Subcutaneous adipose tissue (tissue), 4 donors: ENCODE measurements around the gene AKAP7. TPM values are rescaled to one million over a fixed set of nuclear protein-coding genes. Genes with fewer than 3 reads are reported as not detected.

ENCODE experiments used
- total RNA-seq, 4 donors: library from RNA; depleted of rRNA; stranded (reverse); fragments of >200 nt; gene quantifications; one replicate each; pipeline ENCODE4 v1.1.0, GENCODE V29; 2016
- TF ChIP-seq, protein P1 (sequence below): fragments of 450-650 bp; IDR thresholded peaks from one replicate; pipeline ENCODE4 v1.5.1; 2016; ENCODE audit warnings: low read depth, mild to moderate bottlenecking, control low read depth, antibody characterized with exemption, moderate library complexity

AKAP7 gene
- total RNA-seq: 10 to 100 TPM in 3 of 4 donors, 1 to 10 TPM in 1; 8.3 to 26.3 (median 17.2) TPM

- TF ChIP-seq, protein P1, sequence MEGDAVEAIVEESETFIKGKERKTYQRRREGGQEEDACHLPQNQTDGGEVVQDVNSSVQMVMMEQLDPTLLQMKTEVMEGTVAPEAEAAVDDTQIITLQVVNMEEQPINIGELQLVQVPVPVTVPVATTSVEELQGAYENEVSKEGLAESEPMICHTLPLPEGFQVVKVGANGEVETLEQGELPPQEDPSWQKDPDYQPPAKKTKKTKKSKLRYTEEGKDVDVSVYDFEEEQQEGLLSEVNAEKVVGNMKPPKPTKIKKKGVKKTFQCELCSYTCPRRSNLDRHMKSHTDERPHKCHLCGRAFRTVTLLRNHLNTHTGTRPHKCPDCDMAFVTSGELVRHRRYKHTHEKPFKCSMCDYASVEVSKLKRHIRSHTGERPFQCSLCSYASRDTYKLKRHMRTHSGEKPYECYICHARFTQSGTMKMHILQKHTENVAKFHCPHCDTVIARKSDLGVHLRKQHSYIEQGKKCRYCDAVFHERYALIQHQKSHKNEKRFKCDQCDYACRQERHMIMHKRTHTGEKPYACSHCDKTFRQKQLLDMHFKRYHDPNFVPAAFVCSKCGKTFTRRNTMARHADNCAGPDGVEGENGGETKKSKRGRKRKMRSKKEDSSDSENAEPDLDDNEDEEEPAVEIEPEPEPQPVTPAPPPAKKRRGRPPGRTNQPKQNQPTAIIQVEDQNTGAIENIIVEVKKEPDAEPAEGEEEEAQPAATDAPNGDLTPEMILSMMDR: no peak
Measured at GRCh38 chr6:131135244-131136020, at the start of gene AKAP7. AKAP7 (plus strand) TSS chr6:131135467; CDS start chr6:131135764, 297 bp downstream.

DNA sequence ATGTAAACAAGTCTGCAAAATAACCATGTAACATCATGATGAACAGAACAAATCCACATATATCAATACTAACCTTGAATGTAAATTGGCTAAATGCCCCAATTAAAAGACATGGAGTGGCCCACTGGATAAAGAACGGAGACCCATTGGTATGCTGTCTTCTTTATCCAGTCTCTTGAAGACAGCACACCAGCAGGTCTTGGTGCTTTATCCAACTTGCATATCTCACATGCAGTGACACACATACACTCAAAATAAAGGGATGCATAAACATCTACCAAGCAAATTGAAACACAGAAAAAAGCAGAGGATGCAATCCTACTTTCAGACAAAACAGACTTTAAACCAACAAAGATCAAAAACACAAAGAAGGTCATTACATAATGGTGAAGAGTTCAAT, 41.9 kb upstream of the AKAP7 start:
- TF ChIP-seq, protein P1: no peak

DNA sequence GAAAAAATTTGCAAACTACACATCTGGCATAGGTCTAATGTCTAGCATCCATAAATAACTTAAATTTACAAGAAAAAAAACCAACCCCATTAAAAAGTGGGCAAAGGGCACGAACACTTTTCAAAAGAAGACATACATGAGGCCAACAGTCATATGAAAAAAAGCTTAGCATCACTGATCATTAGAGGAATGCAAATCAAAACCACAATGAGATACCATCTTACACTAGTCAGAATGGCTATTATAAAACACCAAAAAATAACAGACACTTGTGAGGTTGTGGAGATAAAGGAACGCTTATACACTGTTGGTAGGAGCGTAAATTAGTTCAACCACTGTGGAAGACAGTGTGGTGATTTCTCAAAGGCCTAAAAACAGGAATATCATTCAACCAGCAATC, 38.5 kb upstream of the AKAP7 start:
- TF ChIP-seq, protein P1: no peak

- TF ChIP-seq, protein P1: no peak
Measured at GRCh38 chr6:131101911-131102680, 33.2 kb upstream of the AKAP7 start.

DNA sequence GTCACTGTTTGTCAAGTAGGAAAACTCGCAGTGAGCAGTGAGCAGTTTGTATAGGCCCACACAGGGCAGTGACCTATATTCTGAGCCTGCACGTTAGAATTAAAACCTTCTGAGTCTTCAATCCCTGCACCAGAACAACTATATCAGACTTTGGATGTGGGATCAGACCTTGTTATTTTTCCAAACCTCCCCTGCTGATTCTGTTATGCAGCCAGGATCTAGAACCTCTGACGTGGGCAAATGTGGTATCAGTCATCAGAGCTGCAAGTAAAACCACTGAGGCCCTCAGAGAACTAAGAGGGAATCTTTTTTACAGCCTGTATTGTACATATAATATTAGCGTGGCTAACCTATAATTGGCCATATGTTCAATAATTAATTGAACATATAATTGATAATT, 32.0 kb upstream of the AKAP7 start:
- TF ChIP-seq, protein P1: no peak

- TF ChIP-seq, protein P1: no peak
Measured at GRCh38 chr6:131103901-131104300, 31.4 kb upstream of the AKAP7 start.

DNA sequence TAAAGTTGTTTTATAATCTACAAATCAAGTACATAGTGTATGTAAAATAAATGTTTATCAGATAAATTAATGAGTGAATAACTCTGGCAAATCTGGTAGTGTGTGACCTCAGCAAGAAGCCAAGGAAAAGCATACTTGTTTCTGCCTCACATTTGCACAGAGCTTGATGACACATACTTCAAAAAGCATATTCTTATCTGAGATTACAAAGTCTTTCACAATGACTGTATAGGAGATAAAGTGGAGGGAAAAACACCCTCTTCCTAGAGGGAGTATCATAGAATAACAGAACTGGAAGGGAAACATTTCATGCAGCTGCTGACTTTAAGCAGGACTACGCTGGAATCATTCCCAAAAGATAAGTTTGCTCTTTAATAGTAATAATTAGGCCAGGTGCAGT, 28.1 kb upstream of the AKAP7 start:
- TF ChIP-seq, protein P1: no peak
